HG02610 (cell line): ENCODE results near the gene NBEAL1.
"Not testable (repeated sequence)": the region's sequence is repeated elsewhere in the genome, so short reads cannot be mapped to it uniquely, and the experiment has no call there.

Experiments
- ATAC-seq: cut with Tn5 transposase; IDR thresholded peaks from one replicate; pipeline ENCODE4 v1.9.1; 2021; ENCODE audit warnings: mild to moderate bottlenecking, moderate library complexity; ENCODE audit not compliant: unreplicated experiment

The NBEAL1 gene

GRCh38 chr2:203105996-203106395 is 91.3 kb downstream of the NBEAL1 start:
- ATAC-seq = no peak

DNA sequence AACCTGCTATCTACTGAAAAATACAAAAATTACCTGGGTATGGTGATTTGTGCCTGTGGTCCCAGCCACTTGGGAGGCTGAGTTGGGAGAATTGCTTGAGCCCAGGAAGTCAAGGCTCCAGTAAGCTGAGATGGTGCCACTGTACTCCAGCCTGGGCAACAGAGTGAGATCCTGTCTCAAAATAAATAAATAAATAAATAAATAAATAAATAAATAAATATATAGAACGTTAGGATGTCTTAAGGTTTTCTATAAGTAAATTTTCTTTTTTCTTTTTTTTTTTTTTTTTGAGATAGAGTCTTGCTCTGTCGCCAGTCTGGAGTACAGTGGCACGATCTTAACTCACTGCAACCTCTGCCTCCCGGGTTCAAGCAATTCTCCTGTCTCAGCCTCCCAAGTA is 95.8 kb downstream of the NBEAL1 start:
- ATAC-seq = not testable (repeated sequence)

- ATAC-seq = no peak
These were observed 97.7 kb downstream of the NBEAL1 start for GRCh38 chr2:203112342-203112741.

- ATAC-seq = not testable (repeated sequence)
These were observed 100.6 kb downstream of the NBEAL1 start for GRCh38 chr2:203115201-203115700.

DNA sequence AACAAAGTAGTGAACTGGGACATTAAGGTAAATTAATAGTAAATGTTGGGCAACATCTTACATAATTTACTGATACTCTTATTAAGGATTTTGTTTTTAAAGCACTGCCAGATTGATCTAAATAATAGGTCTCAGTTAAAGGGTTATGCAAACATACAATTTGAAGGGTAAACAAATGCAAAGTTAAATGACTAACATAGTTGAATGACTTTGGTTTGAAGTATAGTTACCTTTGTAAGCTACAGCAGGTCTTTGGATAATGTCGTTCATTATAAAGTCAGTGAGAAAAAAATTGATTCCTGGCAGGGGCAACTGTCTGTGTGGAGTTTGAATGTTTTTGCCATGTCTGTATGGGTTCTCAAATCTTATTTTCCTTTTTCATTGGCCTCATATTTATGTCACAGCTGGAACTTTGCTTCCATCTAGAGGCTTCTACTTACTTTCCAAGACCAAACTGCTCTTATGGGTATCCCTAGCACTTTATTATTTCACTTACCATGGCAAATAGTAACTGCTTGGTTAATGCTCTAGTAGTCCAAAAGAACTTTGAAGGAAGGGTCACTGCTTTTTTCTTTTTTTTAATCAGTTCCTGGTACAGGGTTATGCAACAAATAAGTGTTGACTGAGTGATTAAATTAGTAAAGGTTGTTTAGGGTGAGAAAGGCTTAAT is 107.8 kb downstream of the NBEAL1 start:
- ATAC-seq = no peak

- no peak for ATAC-seq
These were observed 112.3 kb downstream of the NBEAL1 start for GRCh38 chr2:203126996-203127395.

DNA sequence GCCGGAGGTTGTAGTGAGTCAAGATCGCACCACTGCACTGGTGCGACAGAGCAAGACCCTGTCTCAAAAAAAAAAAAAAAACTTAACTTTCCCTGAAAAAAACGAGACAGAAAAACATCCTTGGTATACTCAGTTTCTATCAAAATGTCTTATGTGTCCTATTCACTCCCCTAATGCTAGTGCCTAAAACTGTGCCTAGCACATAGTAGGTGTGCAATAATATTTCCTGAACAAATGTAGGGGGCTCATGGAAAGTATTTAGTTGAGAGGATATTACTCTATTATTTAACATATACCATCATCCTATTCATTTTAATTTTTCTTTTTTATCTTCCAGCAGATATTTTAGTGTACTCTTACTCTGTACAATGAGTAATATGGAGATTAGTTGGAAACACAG is 120.4 kb downstream of the NBEAL1 start:
- no peak for ATAC-seq

GRCh38 chr2:203143391-203143790 is 128.7 kb downstream of the NBEAL1 start:
- ATAC-seq = no peak

DNA sequence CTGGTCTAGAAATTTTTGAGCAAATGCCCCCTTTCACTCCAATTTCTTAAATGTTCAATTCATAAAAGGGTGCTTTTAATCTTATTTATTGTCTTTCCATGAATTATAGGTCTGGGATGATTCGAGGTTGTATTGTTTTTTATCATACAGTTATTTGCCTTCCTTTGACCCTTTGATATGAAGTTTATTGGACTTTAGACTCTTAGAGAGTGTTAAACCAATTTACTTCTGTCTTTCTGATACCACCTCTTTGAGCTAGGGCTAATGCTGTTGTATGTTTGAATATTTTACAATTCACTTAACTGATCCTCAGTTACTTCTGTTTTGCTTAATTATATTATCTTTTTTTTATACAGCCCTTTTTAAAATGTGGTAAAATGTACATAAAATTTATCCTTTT is 134.5 kb downstream of the NBEAL1 start:
- ATAC-seq = no peak

GRCh38 chr2:203155406-203155805 is 140.7 kb downstream of the NBEAL1 start:
- no peak for ATAC-seq

- ATAC-seq = not testable (repeated sequence)
These were observed 148.0 kb downstream of the NBEAL1 start for GRCh38 chr2:203162722-203163121.

GRCh38 chr2:203164311-203164935 is 149.7 kb downstream of the NBEAL1 start:
- no peak for ATAC-seq

- ATAC-seq = no peak
These were observed 153.1 kb downstream of the NBEAL1 start for GRCh38 chr2:203167751-203168150.

- ATAC-seq = no peak
These were observed 155.8 kb downstream of the NBEAL1 start for GRCh38 chr2:203170502-203170901.

GRCh38 chr2:203175371-203175770 is 160.7 kb downstream of the NBEAL1 start:
- ATAC-seq = no peak

DNA sequence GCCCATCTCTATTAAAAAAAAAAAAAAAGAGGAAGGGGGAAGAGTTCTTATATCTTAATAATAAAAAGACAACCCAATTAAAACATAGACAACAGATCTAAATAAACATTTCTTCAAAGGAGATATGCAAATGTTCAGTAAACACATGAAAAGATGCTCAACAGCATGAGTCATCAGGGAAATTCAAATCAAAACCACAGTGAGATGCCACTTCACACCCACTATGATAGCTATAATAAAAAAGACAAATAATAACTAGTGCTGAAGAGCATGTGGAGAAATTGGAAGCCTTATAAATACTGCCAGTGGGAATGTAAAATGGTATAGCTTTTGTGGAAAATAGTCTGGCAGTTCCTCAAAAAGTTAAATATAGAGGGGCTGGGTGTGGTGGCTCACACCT is 162.7 kb downstream of the NBEAL1 start:
- ATAC-seq = no peak

DNA sequence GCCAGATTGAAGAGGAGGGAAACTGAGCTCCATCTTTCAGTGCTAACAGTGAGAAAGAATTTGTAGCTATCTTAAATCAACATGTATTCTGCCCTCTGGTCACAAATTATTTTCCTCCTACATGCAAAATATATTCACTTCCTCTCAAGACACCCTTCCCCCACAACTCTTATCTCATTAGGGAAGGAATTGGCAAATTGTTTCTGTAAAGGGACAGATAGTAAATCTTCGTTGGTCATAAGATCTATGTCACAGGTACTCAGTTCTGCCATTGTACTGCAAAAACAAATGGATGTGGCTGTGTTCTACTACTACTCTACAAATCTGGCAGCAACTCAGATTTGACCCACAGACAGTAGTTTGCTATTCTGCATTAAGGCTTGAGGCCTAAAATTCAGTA is 171.2 kb downstream of the NBEAL1 start:
- no peak for ATAC-seq

DNA sequence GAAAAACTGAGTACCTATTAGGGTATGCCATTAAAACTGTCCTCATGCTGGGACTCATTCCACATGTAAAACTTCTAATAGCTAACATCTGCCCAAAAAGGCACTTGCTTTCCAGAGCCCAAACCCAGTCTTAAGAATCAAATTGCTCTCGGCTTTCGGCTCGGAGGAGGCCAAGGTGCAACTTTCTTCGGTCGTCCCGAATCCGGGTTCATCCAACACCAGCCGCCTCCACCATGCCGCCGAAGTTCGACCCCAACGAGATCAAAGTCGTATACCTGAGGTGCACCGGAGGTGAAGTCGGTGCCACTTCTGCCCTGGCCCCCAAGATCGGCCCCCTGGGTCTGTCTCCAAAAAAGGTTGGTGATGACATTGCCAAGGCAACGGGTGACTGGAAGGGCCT is 175.9 kb downstream of the NBEAL1 start:
- ATAC-seq = not testable (repeated sequence)

GRCh38 chr2:203191026-203191425 is 176.4 kb downstream of the NBEAL1 start:
- ATAC-seq = not testable (repeated sequence)

GRCh38 chr2:203191961-203192360 is 177.3 kb downstream of the NBEAL1 start:
- peak; percentile 70 for ATAC-seq

DNA sequence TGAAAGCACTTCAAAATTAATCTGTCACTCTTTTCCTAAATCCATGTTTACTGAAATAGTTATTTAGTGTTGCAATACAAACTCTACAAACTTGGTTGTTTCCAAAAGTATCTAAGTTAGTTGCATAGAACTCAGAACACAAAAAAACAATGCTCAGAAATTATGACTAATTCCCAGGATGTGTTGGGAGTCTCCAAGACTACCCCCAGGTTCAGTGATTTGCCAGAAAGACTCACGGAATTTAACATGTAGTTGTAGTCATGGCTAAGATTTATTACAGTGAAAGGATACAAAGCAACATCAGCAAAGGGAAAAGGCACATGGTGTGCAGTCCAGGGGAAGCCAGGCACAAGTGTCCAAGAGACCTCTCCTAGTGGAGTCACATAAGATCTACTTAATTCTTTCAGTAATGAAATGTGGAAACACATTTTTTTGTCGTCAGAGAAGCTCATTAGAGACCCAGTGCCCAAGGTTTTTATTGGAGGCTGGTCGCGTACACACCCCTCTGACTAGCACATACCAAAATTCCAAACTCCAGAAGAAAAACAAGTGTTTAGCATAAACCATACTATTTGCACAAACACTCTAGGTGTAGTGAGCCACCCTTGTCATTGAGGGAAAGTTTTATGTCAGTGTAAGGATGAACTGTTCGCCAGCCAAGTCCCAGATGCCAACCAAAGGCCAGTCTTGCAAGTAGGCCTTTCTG is 180.8 kb downstream of the NBEAL1 start:
- no peak for ATAC-seq

DNA sequence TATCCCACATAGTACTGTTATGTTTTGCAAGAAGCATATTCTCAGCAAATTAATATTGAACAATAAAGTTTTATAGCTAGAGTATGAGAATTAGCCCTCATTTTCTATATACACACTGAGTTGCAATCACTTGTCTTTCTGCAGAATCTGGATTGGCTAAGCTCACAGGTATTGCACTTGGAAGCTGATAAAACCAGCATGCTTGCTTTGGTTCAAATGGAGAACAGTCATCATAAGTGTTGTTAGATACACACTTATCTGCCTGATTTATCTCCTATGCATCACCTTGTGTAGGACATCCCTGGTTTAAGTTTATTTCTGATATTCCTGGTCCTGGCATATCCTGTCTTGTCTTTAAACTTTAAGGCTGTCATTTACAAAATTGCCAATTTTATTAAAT is 186.2 kb downstream of the NBEAL1 start:
- no peak for ATAC-seq
